OCI-LY7 (cell line): ENCODE results near the gene LHFPL6. TPM values are rescaled to one million over a fixed set of nuclear protein-coding genes. Genes with fewer than 3 reads are reported as not detected.

Source experiments
- BruUV-seq: library from RNA; stranded (reverse); fragments of 400-500 nt; replicated peaks from 2 replicates; lab custom pipeline; 2021; lab: Mats Ljungman, UMichigan
- CTCF ChIA-PET: fragments of 300-600 bp; sonication (Branson Sonifier 250); formaldehyde crosslinking; loops from one replicate; lab custom pipeline; 2022; ENCODE audit warnings: antibody characterized with exemption; ENCODE audit not compliant: unreplicated experiment; lab: Charles Lee
- POLR2A ChIA-PET: fragments of 300-600 bp; sonication (Branson Sonifier 250); formaldehyde crosslinking; loops from one replicate; lab custom pipeline; 2022; ENCODE audit warnings: antibody characterized with exemption; lab: Charles Lee
- DNase-seq: peaks from one replicate; pipeline ENCODE4 v3.0.0-alpha.2; 2015; ENCODE audit warnings: low spot score
- H2AFZ ChIP-seq: fragments of 200-600 bp; sonication (generic), shearing (Covaris generic); 2 replicates; pipeline ENCODE4 v1.6.1; 2014; ENCODE audit warnings: mild to moderate bottlenecking, antibody characterized with exemption, low read length, moderate library complexity
- H3K27ac ChIP-seq: fragments of 200-600 bp; sonication (generic); 2 replicates; pipeline ENCODE4 v1.5.1; 2014; ENCODE audit warnings: mixed run types, low read depth, mild to moderate bottlenecking, moderate library complexity, low read length, inconsistent platforms; ENCODE audit not compliant: poor library complexity, severe bottlenecking
- H3K36me3 ChIP-seq: fragments of 200-600 bp; sonication (generic); 2 replicates; pipeline ENCODE4 v1.6.1; 2014; ENCODE audit warnings: mild to moderate bottlenecking, antibody characterized with exemption, low read length, moderate library complexity, mixed read lengths; ENCODE audit not compliant: insufficient read depth
- H3K4me1 ChIP-seq: fragments of 200-600 bp; sonication (generic); 2 replicates; pipeline ENCODE4 v1.5.1; 2014; ENCODE audit warnings: mild to moderate bottlenecking, low read length; ENCODE audit not compliant: insufficient read depth, poor library complexity, severe bottlenecking
- H3K4me2 ChIP-seq: fragments of 200-600 bp; sonication (generic); 2 replicates; pipeline ENCODE4 v1.6.1; 2014; ENCODE audit warnings: mild to moderate bottlenecking, low read length
- H3K4me3 ChIP-seq: fragments of 200-600 bp; sonication (generic); 2 replicates; pipeline ENCODE4 v1.5.1; 2014; ENCODE audit warnings: mild to moderate bottlenecking, low read depth, low read length; ENCODE audit not compliant: poor library complexity, severe bottlenecking
- H3K79me2 ChIP-seq: fragments of 200-600 bp; sonication (generic); 2 replicates; pipeline ENCODE4 v1.6.1; 2016; ENCODE audit warnings: low read depth, mild to moderate bottlenecking, low read length, moderate library complexity, mixed read lengths; ENCODE audit not compliant: insufficient read depth
- H3K9me2 ChIP-seq: fragments of 200-600 bp; sonication (generic); 2 replicates; pipeline ENCODE4 v1.6.1; 2016; ENCODE audit warnings: mild to moderate bottlenecking, low read length, mixed read lengths; ENCODE audit not compliant: insufficient read depth
- H3K9me3 ChIP-seq: fragments of 200-600 bp; sonication (generic); 2 replicates; pipeline ENCODE4 v1.6.1; 2014; ENCODE audit warnings: mild to moderate bottlenecking, mixed run types, low read length, mixed read lengths
- H4K20me1 ChIP-seq: fragments of 200-600 bp; sonication (generic); 2 replicates; pipeline ENCODE4 v1.6.1; 2014; ENCODE audit warnings: mild to moderate bottlenecking, antibody characterized with exemption, low read length, moderate library complexity, mixed read lengths; ENCODE audit not compliant: insufficient read depth
- CTCF ChIP-seq: fragments of 200-600 bp; sonication (generic); conservative IDR thresholded peaks from 2 replicates; pipeline ENCODE4 v1.5.1; 2014; ENCODE audit warnings: mild to moderate bottlenecking, antibody characterized with exemption, low read length, moderate library complexity, mixed read lengths
- EZH2phosphoT487 ChIP-seq: fragments of 200-600 bp; sonication (generic); IDR thresholded peaks from 2 replicates; pipeline ENCODE4 v1.6.1; 2018; ENCODE audit warnings: low read depth, borderline replicate concordance, mild to moderate bottlenecking, mixed run types, antibody characterized with exemption, low read length, moderate library complexity, mixed read lengths
- intact Hi-C: fragments of 100-400 bp; cut with micrococcal nuclease; formaldehyde crosslinking; loops from one replicate; pipeline ENCODE4 v1.10.0; 2022; ENCODE audit not compliant: unreplicated experiment
- total RNA-seq, 2 experiments: library from RNA; depleted of rRNA in 1 of 2; stranded (reverse); fragments of >200 nt in 1 of 2; shearing (Covaris generic) in 1 of 2; gene quantifications; 2 replicates each; pipeline ENCODE4 v1.2.3, GENCODE V29; 2014 to 2022

The LHFPL6 gene
- total RNA-seq, 2 experiments from 2014 or later = 15.1 to 27.7 TPM

GRCh38 chr13:39313721-39314120, 289.3 kb downstream of the LHFPL6 start:
- TF ChIP-seq CTCF = no peak
- no peak for TF ChIP-seq EZH2phosphoT487
- no peaks in the 10 kb centered on the region for H4K20me1 ChIP-seq
- H3K79me2 ChIP-seq = no peaks in the 10 kb centered on the region
- no peak for DNase-seq
- no peak overlapping the region for H3K4me3 ChIP-seq
- H3K27ac ChIP-seq = no peak overlapping the region
- no peak overlapping the region for H2AFZ ChIP-seq
- POLR2A ChIA-PET = no interaction called here
- H3K4me1 ChIP-seq = no peaks in the 10 kb centered on the region
- CTCF ChIA-PET = no interaction called here
- H3K36me3 ChIP-seq = no peaks in the 10 kb centered on the region
- H3K9me2 ChIP-seq = no peaks in the 10 kb centered on the region
- intact Hi-C loops = no loop called here
- H3K4me2 ChIP-seq = no peak overlapping the region
- no peaks in the 10 kb centered on the region for H3K9me3 ChIP-seq
- no TSS peak for BruUV-seq

GRCh38 chr13:39312596-39312995, 290.4 kb downstream of the LHFPL6 start:
- ChIA-PET POLR2A (no interaction called here), CTCF (no interaction called here)
- intact Hi-C loops = no loop called here
- Histone ChIP-seq H3K27ac (no peak overlapping the region), H4K20me1 (no peaks in the 10 kb centered on the region), H3K36me3 (no peaks in the 10 kb centered on the region), H2AFZ (no peak overlapping the region), H3K79me2 (no peaks in the 10 kb centered on the region), H3K4me2 (no peak overlapping the region), H3K9me3 (no peaks in the 10 kb centered on the region), H3K9me2 (no peaks in the 10 kb centered on the region), H3K4me1 (no peaks in the 10 kb centered on the region), H3K4me3 (no peak overlapping the region)
- no TSS peak for BruUV-seq
- DNase-seq = no peak
- no peak for TF ChIP-seq EZH2phosphoT487
- TF ChIP-seq CTCF = no peak

- H3K9me2 ChIP-seq = no peaks in the 10 kb centered on the region
- H3K36me3 ChIP-seq = no peaks in the 10 kb centered on the region
- H3K79me2 ChIP-seq = no peaks in the 10 kb centered on the region
- POLR2A ChIA-PET = interaction anchor here (0.6 to 1.2 kb wide), 3 partner anchors 219 to 1531 kb away, joined by 3 read pairs; no protein-coding TSS in a partner anchor
- H3K27ac ChIP-seq = no peak overlapping the region
- no peaks in the 10 kb centered on the region for H4K20me1 ChIP-seq
- intact Hi-C loops = no loop called here
- H3K4me1 ChIP-seq = no peaks in the 10 kb centered on the region
- H3K4me2 ChIP-seq = no peak overlapping the region
- DNase-seq = no peak
- no TSS peak for BruUV-seq
- no peaks in the 10 kb centered on the region for H3K9me3 ChIP-seq
- H3K4me3 ChIP-seq = no peak overlapping the region
- TF ChIP-seq CTCF (no peak), EZH2phosphoT487 (no peak)
- CTCF ChIA-PET = no interaction called here
- H2AFZ ChIP-seq = no peak overlapping the region
Observed at GRCh38 chr13:39311619-39312018, 291.4 kb downstream of the LHFPL6 start.
